ENCODE results near the gene CES2.
"Not testable (repeated sequence)": the region's sequence is repeated elsewhere in the genome, so short reads cannot be mapped to it uniquely, and the experiment has no call there.

Gene CES2

DNA sequence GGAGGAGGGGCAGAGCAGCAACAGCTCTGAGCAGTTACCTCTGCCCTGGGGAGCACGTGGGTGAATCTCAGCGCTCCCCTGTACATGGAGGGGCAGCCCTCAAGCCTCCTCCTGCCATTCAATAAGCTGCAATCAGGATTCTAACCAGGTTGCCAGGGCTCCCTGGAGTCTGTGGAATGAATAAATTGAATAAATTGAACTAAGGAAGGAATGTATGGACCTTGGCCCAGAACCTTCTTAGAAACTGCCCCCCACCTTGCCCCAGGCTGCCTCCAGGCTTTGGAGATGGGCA lies 15.1 kb upstream of the CES2 start:
- no peak for DNase-seq

DNA sequence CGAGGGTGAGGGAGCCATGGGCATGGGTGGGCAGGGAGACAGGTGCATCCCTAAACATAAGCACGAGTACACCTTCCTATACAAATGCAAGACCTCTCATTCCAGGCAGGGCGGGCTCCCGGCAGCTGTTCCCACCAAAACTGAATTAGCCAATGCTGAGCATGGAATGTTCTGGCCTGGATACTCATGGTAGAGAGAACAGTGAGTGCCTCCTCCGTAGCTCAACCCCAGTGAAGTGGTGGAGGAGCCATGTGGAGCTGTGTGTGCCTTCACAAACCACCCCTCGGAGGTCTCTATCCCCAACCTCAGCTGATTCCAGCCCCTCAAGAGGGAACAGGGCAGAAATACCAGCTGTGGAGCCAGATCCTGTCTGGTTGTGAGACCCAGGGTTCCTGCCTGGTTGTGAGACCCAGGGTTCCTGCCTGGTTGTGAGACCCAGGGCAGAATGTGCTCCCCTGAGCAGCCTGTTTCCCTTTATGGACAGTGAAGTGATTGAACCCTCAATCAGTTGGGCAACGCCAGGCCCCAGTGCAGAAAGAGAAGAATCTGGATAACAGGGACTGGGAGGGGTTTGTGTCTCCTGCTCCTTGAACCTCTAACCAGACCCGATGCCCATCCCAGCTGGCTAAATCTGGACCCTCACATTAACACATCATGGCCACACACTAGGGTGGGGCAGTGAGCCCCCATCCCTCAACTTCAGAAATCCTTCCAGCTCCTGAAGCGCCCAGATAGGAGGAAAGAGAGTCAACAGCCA lies 14.2 kb upstream of the CES2 start:
- no peak for DNase-seq

DNA sequence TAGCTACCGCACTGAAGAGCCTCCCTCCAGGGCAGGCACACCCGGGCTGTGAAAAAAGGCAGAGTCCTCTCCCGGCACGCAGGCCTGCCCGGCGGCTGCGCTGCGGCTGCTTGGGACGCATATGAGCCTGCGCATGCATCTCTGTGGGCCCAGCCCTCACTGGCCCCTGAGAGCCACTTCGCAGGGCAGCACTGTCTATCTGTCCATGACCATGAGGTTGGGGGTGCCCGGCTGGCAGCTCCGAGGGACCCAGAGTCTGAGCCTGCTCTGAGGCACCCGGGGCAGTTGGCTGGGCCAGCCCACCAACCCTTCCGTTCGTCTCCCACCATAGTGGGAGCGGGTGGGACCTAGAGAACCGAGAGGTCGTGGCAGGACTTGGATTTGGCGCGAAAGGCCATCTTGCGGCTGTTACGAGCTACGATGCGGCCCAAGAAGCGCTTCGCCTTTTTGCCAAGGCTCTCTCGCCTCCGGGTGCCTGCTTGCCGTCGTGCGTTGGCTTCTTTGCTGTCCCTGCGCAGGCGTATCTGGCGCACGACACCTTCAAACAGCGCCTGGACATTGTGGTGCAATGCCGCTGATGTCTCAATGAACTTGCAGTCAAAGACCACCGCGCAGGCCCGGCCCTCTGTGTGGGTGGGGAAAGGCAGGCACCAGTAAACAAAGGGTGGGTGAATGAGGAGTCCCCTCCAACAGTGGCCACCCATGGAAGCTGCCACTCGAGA lies 13.4 kb upstream of the CES2 start:
- no peak for DNase-seq

DNA sequence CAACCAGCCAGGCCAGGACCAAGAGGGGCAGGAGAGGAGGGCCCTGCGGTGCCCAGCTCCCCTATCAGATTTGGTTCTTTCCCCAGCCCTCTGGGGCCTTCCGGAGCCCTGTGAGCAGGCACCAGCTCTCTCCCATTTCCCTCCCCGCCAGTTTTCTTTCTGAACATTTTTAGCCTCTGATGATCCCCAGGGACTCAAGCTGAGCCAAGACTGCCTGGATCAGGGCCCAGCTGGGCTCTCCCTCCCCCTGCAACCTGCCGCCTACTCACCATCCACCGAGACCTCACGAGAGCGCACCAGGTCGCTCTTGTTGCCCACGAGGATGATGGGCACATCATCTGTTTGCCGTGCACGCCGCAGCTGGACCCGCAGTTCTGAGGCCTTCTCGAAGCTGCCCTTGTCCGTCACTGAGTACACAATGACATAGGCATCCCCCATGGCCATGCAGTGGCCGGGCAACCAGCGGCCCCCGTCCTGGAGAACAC lies 12.0 kb upstream of the CES2 start:
- DNase-seq = no peak

DNA sequence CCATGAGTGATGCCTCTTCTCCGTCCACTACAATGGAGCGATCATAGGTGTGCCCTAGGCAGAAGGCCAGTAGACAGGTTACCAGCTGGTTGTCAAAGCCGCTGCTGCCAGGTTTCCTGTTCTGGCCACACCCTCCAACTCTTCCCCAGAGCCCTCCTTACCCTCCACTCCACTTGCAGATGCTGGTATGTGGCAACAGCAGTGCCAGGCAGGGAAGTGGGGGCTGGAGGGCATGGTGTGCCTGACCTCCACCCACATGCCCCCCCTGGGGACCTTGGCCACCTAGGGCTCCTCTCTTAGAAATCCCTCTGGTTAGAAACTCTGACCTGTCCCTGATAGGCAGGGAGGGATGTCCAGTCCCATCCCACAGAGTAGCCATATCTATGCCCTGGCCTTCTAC lies 11.4 kb upstream of the CES2 start:
- no peak for DNase-seq

DNA sequence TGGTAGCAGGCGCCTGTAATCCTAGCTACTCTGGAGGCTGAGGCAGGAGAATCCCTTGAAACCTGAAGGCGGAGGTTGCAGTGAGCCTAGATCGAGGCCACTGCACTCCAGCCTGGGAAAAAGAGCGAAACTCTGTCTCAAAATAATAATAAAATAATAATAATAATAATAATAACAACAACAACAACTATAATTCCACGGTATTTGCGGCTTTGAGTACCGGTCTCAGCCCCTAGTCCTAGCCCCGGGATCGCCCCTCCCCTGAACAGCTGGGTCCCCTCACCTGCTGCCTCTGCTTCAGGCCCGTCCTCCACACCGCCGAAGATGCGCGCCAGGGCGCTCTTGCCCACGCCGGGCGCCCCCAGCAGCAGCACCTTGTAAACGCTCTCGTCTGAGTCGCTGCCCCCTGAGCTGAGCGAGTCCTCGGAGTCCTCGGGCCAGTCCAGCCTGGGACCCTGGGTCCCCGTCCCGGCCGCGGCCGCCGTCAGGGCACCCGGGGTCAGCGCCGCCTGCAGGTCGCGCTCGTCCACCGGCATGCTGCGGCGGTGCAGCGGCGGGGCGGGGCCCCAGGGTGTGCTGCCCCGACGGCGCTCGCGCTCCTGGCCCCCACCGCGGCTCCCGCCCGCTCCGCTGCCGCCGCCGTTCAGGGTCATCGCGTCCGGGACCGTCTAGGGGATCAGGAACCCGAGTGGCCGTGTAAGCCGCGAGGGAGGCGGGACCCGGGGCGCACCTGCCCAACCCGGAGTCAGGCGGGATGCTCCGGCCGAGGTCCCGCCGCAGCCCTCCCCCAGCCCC lies 10.6 kb upstream of the CES2 start:
- peak; percentile 54 for DNase-seq

DNA sequence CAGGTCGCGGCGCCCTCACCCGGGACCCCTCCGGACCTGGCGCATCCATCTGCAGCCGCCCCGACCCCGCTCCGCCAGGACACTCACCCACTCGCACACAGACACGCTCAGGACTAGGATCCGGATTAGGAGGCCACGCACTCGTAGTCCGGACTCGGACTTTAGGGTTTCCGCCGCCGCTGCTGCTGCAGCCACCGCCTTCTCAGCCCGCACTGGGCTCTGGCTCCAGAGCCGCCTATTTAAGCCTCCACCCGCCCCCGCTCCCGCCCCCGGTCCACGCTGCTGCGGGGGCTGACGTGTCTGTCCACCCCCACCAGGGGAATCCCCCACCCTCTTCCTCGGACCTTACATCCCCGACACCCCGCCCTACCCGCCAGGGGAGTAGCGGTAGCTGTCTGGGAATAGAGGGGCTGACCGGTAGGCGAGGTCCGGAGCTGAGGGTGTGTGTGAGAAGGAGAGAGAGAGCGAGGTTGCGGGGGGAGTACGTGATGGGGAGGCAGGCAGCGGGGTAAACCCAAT lies 9.9 kb upstream of the CES2 start, which contains the start of gene RRAD:
Gene RRAD, minus strand, starts transcription at position 214 of the 519 bp plus-strand sequence. CDS start 356 bp downstream, outside the sequence.
- peak; percentile 32 for DNase-seq

DNA sequence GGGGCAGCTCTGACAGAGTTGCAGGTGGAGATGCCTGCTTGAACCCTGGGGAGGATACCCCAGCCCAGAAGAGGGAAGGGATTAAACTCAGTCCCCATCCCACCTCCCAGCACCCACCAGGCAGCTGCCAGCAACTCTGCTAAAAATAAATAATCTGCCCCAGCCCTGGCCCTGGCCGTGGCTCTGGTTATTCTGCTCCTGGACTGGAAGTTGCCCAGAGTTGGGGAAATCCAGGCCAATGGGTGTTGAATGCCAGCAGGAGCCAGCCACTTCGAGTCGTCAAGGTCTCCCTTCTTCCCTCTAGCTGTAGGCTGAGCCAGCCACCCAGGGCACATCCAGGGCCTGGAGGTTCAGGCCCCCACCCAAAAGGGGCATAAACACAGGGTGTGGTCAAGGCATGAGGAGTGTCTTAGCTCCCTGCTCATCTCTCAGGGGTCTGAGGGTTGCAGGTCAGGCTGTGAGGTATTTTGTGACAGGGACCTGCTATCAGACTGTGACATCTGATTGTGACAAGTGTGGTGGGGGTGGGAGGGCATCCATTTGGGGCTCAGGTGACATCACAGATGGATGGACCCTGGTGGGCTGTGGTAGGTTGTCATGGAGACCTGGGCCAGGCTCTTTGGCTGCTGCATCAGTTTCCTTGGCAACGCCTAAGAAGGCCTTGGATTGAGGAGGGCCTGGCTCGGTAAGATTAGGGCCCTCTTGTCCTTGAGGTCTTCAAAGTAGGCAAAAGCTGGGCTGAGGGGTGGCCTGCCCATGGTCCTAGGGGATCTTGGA lies 9.0 kb upstream of the CES2 start:
- DNase-seq = no peak

DNA sequence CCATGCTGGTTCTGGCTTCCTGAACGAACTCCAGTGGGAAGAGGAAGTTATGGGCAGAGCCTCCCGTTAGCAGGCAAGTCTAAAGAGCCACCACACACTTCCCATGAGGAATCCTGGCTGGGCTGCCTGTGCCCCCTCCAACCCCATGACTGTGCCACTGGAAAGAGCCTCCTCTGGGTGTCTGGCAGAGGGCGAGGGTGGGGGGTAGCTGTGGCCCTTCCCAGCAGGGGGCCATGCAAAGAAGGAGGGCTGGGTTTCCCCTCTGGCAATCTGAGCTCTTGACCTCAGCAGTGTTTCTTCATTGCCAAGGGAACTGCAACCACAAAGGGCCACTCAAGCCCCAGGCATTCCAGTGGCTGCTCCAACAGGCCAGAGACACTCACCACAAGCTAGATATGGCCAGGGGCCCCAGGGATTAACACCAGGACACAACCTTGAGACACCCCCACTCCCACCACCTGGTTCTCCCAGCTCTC lies 8.3 kb upstream of the CES2 start:
- no peak for DNase-seq

DNA sequence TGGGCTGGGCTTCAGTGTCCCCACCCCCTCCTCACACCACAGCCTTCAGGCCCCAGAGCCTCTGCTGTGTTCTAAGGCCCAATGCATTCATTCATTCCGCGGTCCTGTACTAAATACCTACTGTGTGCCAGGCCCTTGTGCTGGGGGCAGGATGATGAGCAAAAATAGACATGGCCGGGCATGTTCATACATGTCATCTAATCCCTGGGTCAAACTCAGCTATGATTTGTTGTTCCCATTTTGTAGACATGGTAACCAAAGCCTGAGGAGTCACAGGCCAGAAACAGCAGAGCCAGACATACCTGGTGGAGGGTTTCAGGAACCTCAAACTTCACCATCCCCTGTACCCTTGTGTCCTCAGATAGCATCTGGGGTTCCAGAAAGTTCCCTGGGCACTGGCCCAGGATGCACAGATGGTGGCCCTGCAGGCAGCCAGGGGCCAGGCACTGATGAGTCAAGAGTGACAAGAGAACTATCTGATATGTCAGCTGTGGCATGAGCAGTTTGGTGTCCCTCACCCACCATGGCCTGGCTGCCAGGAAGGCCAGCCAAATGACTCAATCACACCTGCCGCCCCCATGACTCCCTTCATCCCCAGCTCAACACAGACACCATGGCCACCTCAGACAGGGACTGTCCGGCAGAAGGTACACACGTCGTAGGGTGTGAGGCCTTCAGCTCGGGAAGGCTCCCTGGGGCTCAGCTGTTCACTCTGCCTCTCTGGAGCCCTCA lies 7.2 kb upstream of the CES2 start:
- DNase-seq = no peak

DNA sequence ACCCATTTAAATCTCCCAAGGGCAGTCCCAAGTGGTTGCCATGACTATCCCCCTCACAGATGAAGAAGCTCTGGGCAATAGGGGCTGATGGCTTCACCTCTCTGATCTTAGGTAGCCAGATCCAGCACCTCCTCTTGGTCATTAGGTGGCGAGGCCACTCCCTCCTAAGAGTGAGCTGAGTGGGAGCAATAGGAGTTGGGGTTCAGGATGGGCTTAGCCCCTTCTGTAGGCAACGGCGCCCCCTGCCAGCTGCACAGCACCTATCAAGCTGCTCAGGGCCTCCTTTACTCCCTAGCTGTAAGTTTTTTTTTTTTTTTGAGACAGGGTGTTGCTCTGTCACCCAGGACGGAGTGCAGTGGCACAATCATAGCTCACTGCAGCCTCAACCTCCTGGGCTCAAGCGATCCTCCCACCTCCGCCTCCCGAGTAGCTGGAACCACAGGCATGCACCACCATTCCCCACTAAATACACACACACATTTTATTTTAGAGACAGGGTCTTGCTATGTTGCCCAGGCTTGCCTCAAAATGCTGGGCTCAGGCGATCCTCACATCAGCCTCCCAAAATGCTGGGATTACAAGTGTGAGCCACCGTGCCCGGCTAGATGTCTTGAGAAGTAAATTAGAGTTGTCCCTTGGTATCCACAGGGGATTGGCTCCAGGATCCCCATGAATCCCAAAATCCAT lies 6.5 kb upstream of the CES2 start:
- DNase-seq = no peak

DNA sequence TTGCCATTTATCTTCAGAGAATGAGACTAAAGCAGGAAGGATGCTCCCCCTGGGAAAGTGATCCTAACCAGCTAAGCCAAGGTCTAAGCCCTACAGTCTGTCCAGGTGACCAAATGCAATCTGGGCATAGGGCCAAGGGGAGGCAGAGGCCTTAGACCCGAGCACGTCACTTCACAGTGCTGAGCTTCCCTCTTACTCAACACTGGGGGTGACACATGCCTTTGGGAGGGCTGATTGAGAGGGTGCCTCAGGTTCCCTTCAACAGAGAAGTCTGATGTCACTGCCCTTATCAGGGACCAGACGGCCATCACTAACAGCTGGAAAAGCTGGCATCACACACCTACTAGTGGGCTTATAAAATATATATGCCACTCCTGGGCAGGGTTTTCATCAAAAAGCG lies 5.1 kb upstream of the CES2 start:
- DNase-seq = no peak

DNA sequence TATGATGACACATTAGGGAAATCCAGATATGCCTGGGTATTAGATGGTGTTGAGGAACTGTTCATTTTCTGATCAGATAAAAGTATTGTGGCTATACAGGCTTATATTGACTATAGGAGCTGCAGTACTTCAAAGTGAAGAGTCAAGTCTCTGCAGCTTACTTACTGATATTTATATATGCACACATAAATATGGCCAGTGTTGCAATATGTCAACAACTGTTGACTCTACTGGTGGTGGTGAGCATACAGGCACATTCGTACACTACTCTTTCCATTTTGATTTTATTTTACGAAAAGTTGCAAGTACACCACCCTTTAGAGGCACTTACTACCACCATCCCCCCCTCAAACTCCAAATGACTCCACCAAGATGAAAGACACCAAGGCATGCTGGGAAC lies 3.7 kb upstream of the CES2 start:
- no peak for DNase-seq

DNA sequence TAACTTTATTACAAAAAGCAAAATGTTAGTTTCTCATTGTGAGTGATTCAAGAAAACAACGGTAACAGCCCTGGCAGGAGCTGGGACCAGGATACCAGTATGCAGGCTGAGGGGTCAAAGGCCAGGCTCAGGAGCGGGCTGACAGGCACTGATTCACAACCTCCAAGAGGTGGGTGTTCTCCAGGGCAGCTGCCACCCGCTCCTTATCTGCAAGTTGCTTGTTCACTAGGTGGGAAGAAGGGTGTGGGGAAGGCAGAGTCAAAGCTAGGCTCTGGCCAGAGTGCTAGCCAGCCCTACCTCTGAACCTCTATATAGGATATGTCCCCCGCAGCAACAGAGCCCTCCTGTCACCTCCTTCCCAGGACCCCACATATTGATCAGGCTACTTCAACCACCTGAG lies 3.2 kb upstream of the CES2 start:
- DNase-seq = no peak

DNA sequence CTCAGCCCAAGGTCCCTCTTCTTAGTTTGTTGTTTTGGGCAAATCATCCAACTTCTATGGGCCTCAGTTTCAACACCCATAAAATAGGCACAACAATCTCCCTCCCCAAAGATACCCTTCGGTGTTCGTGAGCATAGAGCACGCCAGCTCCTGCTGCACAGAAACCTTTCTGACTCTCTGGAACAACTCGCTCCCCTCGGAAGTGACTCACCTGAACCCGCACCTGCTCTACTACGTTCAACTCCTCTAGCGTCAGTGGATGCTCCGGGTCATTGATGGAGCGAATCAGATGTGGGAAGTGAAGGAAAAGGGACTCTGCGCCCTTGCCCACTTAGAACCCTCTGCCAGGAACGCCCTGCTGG lies 1.6 kb upstream of the CES2 start:
- DNase-seq = no peak

DNA sequence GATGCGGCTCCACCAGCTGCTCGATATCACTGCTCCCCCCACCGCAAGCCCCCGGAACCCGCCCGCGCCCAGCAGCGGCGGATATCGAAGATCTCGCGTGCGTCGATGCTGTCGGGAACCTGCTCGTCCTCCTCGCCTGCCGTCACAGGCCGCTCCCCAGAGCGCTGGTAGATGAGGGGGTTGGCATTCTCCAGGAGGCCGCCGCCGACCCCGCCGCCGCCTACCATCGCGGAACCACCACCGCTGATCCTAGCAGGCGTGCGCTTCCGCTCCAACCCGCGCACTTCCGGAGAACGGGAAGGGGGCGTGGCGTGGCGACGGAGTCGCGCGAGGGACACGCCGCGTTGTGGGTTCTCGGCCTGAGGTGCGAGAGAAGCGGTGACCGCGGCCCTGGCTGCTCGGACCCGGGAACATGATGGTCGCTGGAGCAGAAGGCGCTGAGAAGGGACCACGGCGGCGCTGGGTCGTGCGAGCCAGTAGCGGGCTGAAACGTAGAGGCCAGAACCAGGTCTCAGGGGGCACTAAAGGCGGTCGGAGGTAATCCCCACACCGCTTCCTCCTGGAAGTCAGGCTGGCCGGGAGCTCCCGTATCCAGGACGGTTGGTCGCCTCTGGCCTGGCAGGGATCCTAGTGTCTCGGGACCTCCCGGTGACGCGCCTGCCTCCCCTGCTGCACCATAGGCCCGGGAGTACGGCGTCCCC lies 1.0 kb upstream of the CES2 start, which contains the start of gene CIAO2B:
Gene CIAO2B, minus strand, starts transcription at position 265 of the 701 bp plus-strand sequence. Its CDS starts 38 bp downstream, at position 227.
- DNase-seq = peak; percentile 91

DNA sequence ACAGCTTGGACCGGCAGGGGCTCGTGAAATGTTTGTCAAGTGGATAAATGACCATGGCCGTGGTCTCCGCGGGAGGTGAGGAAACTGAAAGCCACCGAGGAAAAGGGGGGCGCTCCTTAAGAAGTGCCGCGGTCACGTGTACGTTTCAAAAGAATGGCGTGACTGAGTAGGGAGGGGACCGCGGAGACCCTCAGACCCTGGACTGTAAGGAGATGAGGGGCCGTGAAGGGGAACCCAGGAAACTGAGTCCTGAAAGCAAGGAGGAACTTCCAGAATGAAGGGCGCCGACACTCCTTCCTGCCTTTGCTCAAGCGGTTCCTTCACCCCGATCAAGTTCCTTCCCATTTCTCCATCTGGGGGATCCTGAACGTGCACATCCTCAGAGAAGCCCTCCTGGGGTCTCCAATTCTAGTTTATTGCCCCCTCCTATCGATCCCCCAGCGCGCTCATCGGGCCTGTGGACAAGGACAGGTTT lies 440 bp upstream of the CES2 start:
- DNase-seq = not testable (repeated sequence)

DNA sequence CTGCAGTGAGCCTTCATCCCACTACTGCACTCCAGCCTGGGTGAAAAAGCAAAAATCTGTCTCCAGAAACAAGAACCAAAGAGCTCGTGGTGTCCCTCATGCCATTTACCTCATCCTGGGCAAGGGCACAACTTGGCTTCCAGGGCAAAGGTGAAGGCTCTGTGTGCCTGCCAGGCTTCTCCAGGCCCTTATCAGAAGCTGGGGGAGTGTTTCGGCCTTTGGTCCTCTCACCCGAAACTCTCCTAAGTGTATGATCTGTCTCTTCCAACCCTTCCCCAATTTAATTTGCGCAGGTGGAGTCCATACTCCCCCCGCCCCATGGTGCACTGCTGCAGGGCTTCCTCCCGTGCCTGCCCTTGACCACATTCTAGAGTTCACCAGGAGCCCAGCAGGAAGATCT lies 1.1 kb downstream of the CES2 start:
- no peak for DNase-seq

DNA sequence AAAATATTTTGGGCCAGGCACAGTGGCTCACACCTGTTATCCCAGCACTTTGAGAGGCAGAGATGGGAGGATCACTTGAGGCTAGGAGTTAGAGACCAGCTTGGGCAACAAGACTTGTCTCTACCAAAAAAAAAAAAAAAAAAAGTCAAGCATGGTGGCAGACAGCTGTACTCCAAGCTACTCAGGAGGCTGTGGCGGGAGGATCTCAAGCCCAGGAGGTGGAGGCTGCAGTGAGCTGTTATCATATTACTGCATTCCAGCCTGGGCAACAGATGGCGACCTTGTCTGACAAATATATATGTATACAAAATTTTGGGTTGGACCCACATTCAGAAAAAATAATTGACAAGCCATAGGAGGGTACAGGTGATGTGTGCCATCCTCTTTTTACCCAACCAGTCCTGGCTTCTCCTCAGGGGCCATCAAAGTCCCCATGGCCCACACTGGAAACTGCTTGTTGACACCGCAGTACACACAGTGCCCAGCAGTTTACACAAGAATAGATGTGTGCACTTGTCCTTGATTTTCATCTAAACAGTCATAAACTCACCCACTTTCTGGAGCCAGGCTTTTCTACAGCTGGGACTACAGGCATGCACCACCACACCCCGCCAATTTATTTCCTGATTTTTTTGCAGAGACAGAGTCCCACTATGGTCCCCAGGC lies 1.7 kb downstream of the CES2 start:
- no peak for DNase-seq
